HFF-Myc (cell line): ENCODE results near the gene CETP.

Experiments
- DNase-seq: peaks from one replicate; pipeline ENCODE4 v3.0.0-alpha.2; 2011; ENCODE audit warnings: low read depth; ENCODE audit errors: extremely low read depth
- H3K4me3 ChIP-seq: replicated peaks from 2 replicates; pipeline ENCODE4 v1.5.1; 2011; ENCODE audit warnings: low read depth, mild to moderate bottlenecking, control low read depth, low read length
- TF ChIP-seq, protein P1 (sequence below): IDR thresholded peaks from 2 replicates; pipeline ENCODE4 v1.5.1; 2012; ENCODE audit warnings: mild to moderate bottlenecking, low read depth, low read length, control low read depth; ENCODE audit errors: missing control alignments

CETP gene

DNA sequence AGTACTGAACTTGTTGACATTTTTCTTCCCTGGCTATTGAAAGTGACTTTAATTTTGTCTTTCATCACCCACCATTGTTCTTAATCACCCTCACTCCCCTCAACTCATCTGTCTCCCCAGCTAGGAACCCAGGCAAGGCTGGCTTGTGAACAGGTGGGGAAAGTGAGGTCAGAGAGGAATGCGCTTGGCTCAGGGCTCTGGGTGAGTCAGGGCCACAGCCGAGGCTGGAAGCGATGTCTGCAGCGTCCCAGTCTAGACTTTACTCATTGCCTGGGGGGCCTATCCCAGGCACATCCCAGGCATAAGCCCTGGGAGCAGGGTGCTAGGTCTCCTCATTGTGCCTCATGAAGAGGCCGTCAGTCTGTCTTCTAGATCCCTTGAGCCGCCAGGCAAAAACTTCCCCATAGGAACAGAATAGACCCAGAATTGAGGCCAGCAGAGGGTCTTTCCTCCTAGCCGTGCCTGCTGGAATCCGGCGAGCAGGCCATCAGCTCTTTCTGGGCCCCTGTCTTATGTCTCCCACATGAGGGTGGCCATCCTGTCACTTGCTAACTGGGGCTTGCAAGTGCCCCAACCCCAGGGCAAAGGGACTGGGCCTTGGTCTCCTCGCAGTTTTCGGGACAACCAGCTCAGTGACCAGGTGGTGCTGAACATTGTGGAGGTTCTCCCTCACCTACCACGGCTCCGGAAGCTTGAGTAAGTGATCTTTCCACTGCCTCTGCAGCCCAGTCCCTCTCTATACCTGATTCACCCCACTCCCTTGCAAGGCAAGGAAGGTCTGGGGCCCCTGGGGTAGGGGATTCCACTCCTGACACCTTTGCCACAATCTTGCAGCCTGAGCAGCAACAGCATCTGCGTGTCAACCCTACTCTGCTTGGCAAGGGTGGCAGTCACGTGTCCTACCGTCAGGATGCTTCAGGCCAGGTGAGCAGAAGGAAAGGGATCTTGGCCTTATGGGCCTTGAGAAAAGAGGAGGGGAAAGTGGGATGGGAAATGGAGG lies 67.7 kb downstream of the CETP start:
- no peak overlapping the region for H3K4me3 ChIP-seq
- DNase-seq = no peak
- TF ChIP-seq, protein P1, sequence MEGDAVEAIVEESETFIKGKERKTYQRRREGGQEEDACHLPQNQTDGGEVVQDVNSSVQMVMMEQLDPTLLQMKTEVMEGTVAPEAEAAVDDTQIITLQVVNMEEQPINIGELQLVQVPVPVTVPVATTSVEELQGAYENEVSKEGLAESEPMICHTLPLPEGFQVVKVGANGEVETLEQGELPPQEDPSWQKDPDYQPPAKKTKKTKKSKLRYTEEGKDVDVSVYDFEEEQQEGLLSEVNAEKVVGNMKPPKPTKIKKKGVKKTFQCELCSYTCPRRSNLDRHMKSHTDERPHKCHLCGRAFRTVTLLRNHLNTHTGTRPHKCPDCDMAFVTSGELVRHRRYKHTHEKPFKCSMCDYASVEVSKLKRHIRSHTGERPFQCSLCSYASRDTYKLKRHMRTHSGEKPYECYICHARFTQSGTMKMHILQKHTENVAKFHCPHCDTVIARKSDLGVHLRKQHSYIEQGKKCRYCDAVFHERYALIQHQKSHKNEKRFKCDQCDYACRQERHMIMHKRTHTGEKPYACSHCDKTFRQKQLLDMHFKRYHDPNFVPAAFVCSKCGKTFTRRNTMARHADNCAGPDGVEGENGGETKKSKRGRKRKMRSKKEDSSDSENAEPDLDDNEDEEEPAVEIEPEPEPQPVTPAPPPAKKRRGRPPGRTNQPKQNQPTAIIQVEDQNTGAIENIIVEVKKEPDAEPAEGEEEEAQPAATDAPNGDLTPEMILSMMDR = no peak

DNA sequence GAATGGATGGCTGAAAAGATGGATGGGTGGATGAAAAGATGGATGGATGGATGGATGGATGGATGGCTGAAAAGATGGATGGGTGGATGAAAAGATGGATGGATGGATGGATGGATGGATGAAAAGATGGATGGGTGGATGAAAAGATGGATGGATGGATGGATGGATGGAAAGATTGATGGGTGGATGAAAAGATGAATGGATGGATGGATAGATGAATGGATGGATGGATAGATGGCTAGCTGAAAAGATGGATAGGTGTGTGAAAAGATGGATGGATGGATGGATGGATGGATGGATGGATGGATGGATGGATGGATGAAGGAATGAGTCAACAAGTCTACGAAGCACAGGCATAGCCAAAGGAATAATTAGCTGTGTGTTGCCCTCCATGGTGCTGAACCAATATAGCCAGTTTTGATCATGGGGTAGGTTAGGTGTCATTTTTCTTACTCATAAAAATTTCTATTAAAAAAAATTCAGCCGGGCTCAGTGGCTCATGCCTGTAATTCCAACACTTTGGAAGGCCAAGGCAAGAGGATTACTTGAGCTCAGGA lies 68.7 kb downstream of the CETP start:
- TF ChIP-seq, protein P1 = no peak
- no peak overlapping the region for H3K4me3 ChIP-seq
- DNase-seq = no peak

DNA sequence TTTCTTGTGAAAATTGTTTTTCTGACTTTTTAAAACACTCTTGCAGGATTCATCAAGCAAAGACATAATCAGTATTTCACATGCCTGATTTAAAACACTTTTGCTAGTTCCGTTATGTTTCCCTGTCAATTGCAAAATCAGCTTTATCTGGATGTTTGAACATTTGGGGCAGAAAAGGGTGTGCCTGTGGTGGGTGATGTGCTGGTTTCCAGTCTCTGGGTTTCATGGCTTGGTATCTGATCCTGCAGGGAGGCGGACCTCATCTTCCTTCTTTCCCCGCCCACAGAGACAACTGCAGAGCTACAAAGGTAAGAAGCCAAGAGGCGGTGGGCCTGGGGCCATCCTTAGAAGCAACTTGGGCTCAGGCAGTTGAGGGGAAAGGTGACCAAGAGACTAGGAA lies 69.4 kb downstream of the CETP start:
- DNase-seq = no peak
- no peak overlapping the region for H3K4me3 ChIP-seq
- TF ChIP-seq, protein P1 = no peak

DNA sequence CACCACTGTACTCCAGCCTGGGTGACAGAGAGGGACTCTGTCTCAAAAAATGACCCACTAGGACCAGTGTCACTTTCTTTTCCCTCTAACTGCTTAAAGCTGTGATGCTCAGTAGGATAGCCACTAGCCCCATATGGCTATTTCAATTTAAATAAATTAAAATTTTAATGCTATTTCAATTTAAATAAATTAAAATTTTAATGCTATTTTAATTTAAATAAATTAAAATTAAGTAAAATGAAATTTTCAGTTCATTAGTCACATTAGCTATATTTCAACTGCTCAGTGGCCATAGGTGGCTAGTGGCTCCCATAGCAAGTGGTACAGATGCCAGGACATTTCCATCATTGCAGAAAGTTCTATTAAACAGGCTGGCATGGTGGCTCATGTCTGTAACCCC lies 70.6 kb downstream of the CETP start:
- no peak overlapping the region for H3K4me3 ChIP-seq
- no peak for DNase-seq
- TF ChIP-seq, protein P1 = no peak

DNA sequence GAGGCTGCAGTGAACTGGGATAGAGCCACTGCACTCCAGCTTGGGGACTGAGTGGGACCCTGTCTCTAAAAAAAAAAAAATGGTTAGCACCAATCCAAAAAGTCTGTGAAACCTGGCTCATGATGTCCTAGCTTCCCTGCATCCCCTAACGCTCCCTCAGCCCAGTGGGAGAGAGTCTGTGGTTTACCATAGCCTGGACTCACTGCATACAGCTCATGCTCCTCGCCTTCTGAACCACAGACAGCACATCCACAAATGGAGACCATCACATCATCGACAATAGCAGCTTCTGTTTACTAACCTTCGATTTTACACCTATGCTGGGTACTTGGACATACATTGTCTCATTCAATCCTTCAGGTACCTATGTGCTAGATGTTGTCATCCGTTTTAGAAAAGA lies 71.2 kb downstream of the CETP start:
- H3K4me3 ChIP-seq = no peak overlapping the region
- TF ChIP-seq, protein P1 = no peak
- DNase-seq = no peak
